ENCODE measurements around the gene BICD2.

DNA sequence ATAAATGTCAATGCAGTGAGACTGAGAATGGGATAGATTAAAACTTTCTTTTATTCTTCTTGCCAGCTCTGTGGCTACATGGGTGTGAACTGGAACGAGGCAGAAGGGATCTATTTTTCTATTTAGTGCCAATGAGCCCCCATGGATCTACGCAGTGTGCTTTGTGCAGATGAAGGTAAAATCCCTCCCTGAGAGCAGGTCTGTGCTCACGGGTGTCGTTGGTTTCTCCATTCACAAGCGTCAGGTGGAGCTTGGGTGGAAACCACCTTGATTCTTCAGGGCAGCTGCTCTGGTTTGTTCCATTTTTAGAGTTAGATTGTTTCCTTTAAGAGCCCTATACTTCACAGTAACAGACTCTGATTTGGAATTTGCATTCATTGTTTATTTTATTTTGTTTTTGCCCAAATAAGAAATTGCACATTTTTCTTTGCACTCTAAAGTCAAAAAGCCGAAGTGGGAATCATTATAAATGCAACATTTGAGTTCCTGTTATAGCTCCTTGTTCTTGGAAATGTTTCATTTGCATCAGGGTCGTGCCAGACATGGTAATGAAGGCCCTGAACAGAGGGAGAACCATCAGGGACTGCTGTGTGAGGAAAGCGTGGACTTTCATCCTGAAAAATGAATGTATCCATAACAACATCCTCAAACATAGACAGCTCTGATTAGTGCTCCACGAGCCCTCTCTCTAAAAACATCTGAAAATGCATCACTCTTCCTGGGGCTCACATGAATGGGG, 31.1 kb upstream of the BICD2 start:
- TF ChIP-seq, protein P1, sequence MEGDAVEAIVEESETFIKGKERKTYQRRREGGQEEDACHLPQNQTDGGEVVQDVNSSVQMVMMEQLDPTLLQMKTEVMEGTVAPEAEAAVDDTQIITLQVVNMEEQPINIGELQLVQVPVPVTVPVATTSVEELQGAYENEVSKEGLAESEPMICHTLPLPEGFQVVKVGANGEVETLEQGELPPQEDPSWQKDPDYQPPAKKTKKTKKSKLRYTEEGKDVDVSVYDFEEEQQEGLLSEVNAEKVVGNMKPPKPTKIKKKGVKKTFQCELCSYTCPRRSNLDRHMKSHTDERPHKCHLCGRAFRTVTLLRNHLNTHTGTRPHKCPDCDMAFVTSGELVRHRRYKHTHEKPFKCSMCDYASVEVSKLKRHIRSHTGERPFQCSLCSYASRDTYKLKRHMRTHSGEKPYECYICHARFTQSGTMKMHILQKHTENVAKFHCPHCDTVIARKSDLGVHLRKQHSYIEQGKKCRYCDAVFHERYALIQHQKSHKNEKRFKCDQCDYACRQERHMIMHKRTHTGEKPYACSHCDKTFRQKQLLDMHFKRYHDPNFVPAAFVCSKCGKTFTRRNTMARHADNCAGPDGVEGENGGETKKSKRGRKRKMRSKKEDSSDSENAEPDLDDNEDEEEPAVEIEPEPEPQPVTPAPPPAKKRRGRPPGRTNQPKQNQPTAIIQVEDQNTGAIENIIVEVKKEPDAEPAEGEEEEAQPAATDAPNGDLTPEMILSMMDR (IDR thresholded peaks at IDR 0.05) = no peak
- TF ChIP-seq ZFX (IDR thresholded peaks at IDR 0.05; ENCODE audit: borderline replicate concordance) = no peak

Data from 22Rv1 (cell line).